BJ (cell line): Measurements from ENCODE around the gene VWF. TPM values are rescaled to one million over a fixed set of nuclear protein-coding genes. Genes with fewer than 3 reads are reported as not detected.

ENCODE experiments used
- CTCF ChIA-PET: fragments of 350-600 bp; formaldehyde crosslinking; extraction: SDS; loops from one replicate; lab custom pipeline; 2021; ENCODE audit warnings: antibody characterized with exemption, inconsistent platforms; lab: Yijun Ruan, JAX
- POLR2A ChIA-PET: fragments of 300-600 bp; sonication (Branson Sonifier 250); formaldehyde crosslinking; extraction: SDS; loops from one replicate; lab custom pipeline; 2021; ENCODE audit warnings: antibody characterized with exemption; lab: Charles Lee
- DNase-seq: peaks from one replicate; pipeline ENCODE4 v3.0.0-alpha.2; 2011; ENCODE audit warnings: low read depth
- H3K27me3 ChIP-seq: 2 replicates; pipeline ENCODE4 v1.6.0; 2011; ENCODE audit warnings: low read length; ENCODE audit not compliant: control insufficient read depth, insufficient read depth
- H3K36me3 ChIP-seq: 2 replicates; pipeline ENCODE4 v1.5.1; 2011; ENCODE audit warnings: low read length; ENCODE audit not compliant: control insufficient read depth, insufficient read depth
- H3K4me3 ChIP-seq: 2 replicates; pipeline ENCODE4 v1.5.1; 2011; ENCODE audit warnings: low read depth, mild to moderate bottlenecking, control low read depth, low read length
- polyA plus RNA-seq: library from polyadenylated mRNA; depleted of rRNA; stranded (reverse); fragments of >200 nt; gene quantifications from 2 replicates; pipeline ENCODE4 v1.2.3, GENCODE V29; 2011
- TF ChIP-seq, protein P1 (sequence below): IDR thresholded peaks from 2 replicates; pipeline ENCODE4 v1.5.1; 2011; ENCODE audit warnings: low read depth, mild to moderate bottlenecking, control low read depth, inconsistent platforms, low read length, moderate library complexity; ENCODE audit not compliant: insufficient read depth

Gene VWF
- polyA plus RNA-seq, 1 experiment: 0.06 TPM

DNA sequence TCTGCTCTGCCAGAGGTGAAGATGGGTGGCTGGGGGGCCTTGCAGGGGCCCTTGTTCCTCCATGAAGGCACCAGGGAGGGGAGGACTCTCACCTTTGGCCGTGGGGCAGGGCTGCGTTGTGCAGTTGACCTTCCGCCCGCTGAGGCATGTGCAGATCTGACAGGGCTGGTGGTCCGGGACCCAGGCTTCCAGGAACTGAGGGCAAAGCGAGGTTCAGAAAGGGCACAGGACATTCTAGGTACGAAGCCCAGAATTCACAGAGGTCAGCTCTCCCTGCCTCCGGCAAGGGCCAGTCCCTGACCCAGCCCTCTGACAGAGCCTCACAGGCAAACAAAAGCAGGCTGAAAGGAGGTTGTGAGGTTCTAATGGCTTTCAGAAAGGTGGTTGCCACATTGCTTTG is 139.0 kb downstream of the VWF start:
- no peak for DNase-seq
- ChIA-PET CTCF (no interaction called here), POLR2A (no interaction called here)
- TF ChIP-seq, protein P1, sequence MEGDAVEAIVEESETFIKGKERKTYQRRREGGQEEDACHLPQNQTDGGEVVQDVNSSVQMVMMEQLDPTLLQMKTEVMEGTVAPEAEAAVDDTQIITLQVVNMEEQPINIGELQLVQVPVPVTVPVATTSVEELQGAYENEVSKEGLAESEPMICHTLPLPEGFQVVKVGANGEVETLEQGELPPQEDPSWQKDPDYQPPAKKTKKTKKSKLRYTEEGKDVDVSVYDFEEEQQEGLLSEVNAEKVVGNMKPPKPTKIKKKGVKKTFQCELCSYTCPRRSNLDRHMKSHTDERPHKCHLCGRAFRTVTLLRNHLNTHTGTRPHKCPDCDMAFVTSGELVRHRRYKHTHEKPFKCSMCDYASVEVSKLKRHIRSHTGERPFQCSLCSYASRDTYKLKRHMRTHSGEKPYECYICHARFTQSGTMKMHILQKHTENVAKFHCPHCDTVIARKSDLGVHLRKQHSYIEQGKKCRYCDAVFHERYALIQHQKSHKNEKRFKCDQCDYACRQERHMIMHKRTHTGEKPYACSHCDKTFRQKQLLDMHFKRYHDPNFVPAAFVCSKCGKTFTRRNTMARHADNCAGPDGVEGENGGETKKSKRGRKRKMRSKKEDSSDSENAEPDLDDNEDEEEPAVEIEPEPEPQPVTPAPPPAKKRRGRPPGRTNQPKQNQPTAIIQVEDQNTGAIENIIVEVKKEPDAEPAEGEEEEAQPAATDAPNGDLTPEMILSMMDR: no peak
- Histone ChIP-seq H3K36me3 (no peaks in the 10 kb centered on the region), H3K27me3 (peaks cover 6% of the 10 kb centered on the region), H3K4me3 (no peak overlapping the region)

DNA sequence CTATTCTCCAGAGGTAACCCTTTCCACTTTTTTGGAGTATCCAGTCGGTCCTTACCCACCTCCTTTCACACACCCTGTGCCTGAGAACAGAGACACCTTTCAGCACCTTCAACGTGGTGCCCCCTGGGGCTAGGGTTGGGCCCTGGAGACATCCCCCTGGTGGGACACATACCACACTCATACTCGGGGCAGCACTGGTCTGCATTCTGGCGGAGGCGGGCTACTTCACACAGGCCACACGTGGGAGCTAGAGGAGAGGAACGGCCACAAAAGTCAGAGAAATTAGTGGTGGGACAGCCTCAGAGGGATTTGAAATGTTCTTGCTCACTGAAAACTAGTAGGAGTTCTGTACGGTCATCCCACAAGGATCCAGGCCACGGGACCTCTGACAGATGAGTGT is 139.6 kb downstream of the VWF start:
- peaks cover 6% of the 10 kb centered on the region for H3K27me3 ChIP-seq
- no peaks in the 10 kb centered on the region for H3K36me3 ChIP-seq
- ChIA-PET CTCF (no interaction called here), POLR2A (no interaction called here)
- TF ChIP-seq, protein P1: no peak
- no peak for DNase-seq
- H3K4me3 ChIP-seq: no peak overlapping the region

DNA sequence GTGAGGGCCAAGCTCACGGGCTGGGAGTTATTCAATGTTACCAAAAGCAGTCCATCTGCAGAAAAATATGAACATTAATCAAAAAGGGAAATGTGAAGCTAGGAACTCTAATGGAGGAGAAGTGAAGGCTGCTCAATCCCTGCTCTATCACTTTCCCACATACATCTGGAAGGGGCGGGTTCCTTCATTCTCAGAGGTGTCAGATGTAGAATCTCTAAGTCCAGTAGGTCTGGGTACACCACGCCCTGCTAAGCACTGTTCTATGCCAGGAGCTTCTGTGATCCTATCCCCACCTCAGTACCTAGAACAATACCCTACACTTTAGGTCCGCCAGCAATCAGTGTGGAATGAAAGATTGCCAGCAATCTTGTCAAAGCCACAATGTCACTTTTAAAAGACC is 142.4 kb downstream of the VWF start:
- CTCF ChIA-PET: interaction anchor here (1.0 to 2.0 kb wide), 3 partner anchors 10 to 17 kb away, joined by 3 to 6 read pairs (median 4); no protein-coding TSS in a partner anchor
- POLR2A ChIA-PET: no interaction called here
- TF ChIP-seq, protein P1: no peak
- H3K27me3 ChIP-seq: peaks cover 6% of the 10 kb centered on the region
- no peak overlapping the region for H3K4me3 ChIP-seq
- DNase-seq: no peak
- H3K36me3 ChIP-seq: no peaks in the 10 kb centered on the region

DNA sequence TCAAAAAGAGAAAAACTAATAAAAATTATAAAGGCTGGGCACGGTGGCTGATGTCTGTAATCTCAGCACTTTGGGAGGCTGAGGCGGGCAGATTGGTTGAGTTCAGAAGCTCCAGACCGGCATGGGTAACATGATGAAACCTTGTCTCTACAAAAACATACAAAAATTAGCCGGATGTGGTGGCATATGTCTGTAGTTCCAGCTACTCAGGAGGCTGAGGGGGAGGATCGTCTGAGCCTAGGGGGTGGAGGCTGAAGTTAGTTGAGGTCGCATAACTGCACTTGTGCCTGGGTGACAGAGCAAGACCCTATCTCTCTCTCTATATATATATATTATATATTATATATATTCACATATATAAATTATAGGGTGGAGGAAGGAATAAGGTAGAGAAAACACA is 146.9 kb downstream of the VWF start:
- CTCF ChIA-PET: interaction anchor here (1.1 to 3.7 kb wide), 4 partner anchors 11 to 301 kb away, joined by 3 to 29 read pairs (median 4); no protein-coding TSS in a partner anchor
- H3K27me3 ChIP-seq: peaks cover 6% of the 10 kb centered on the region
- DNase-seq: no peak
- H3K4me3 ChIP-seq: no peak overlapping the region
- no peaks in the 10 kb centered on the region for H3K36me3 ChIP-seq
- TF ChIP-seq, protein P1: no peak
- POLR2A ChIA-PET: no interaction called here

DNA sequence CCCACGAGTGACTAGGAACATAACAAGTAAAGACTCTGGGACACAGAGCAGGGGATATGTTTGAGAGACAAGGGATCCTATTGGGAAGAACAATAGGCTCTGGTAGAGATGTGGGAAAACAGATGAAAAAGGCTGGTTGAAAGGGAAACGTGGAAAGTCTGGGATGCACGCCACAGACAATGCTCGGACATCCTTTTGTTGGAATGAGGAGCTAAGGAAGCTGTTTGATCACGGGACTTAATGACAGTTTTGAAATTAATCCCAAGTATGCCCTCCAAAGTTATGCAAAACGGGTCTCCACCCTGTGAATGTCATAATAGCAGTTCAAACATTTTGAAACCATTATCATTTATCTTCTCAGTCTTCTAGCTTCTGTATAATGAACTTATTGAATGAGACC is 147.8 kb downstream of the VWF start:
- ChIA-PET POLR2A (no interaction called here), CTCF (interaction anchor here (1.1 to 3.7 kb wide), 5 partner anchors 10 to 306 kb away, joined by 3 to 29 read pairs (median 5); no protein-coding TSS in a partner anchor)
- no peaks in the 10 kb centered on the region for H3K36me3 ChIP-seq
- H3K27me3 ChIP-seq: peaks cover 11% of the 10 kb centered on the region
- no peak overlapping the region for H3K4me3 ChIP-seq
- TF ChIP-seq, protein P1: no peak
- no peak for DNase-seq
